Midbrain (tissue), 1 donor: Measurements from ENCODE around the gene ZC3H12A.
"Not testable (repeated sequence)": the region's sequence is repeated elsewhere in the genome, so short reads cannot be mapped to it uniquely, and the experiment has no call there.

Source experiments
- DNase-seq: peaks from one replicate; lab custom pipeline; 2025; lab: John Stamatoyannopoulos, UW

Gene ZC3H12A

DNA sequence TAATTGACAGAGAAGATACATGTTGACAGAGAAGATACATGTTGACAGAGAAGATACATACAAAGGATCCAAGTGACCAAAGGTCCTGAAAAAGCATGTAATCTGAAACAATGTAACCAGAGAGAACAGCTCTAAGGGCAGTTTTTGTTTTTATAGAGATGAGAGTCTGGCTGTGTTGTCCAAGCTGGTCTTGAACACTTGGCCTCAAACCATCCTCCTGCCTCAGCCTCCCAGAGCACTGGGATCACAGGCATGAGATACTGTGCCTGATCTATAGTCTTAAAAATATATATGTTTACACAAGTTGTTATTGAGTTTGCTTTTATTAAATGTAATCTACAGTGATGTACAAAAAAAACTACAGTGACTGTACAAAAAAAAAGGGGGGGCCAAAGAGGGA lies 27.7 kb downstream of the ZC3H12A start:
- DNase-seq, result no peak

DNA sequence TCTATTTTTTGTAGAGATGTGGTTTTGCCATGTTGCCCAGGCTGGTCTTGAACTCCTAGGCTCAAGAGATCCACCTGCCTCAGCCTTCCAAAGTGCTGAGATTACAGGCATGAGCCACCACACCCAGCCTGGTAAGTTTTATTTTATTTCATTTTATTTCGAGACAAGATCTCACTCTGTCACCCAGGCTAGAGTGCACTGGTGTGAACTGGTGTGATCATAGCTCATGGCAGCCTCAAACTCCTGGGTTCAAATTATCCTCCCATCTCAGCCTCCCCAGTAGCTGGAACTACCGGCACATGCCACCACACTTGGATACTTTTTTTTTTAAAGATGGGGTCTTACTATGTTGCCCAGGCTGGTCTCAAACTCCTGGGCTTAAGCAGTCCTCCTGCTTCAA lies 28.4 kb downstream of the ZC3H12A start:
- not testable (repeated sequence) for DNase-seq

DNA sequence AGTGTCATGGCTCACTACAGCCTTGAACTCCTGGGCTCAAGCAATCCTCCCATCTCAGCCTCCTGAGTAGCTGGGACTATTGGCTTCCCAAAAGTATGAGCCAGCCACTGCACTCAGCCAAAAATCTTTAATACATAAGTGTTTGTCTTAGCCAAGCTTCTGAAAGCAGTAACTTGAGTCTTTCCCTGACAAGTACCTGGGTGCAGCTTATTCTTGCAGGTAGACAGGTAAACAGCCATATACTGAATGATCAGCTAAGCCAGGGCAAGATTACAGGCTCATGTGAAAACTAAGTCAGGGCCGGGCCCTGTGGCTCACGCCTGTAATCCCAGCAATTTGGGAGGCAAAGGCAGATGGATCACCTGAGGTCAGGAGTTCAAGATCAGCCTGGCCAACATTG lies 32.4 kb downstream of the ZC3H12A start:
- no peak for DNase-seq

DNA sequence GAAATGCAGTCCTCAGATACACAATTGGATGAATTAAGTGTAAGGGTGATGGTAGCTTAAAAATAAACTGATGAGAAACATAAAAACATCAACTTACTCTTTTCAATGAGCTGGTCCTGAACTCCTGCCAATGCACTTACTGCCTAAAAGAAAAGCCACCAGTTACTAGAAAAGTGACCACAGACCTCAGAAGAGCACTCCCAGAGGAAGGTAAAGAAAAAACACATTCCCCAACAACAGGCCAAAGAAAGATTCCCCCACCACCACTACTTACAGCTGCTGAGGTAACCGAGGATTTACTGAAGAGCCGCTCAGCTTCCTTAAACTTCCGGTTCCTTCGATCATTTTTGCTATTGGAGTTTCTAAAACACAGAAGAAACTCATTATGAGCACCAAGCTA lies 34.8 kb downstream of the ZC3H12A start:
- no peak for DNase-seq

DNA sequence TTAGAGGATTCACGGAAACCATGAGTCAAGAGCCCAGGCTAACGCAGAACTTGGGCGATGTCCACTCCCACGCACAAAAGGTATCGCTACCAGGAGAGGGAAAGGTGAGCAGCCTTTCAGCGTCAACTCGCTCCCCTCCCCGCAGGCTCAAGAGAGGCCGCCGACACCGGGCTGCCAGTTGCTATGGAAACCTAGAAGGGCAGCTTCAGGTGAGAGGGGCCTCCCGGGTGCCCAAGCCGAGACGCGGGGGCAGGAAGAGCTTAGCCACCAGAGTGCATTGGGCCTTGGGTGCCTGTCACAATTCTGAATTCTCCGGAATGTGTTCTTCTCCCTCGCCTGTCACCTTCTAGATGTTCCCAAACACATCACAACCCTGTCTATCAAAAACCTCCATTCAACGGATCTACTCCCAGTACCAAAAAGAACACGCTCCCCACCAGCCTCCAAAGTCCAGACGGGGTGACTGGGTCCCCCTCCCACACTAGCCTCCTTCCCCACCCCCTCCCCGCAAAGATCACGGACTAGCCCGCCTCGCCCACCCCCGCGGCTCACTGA lies 39.5 kb downstream of the ZC3H12A start:
- peak; percentile 46 for DNase-seq

DNA sequence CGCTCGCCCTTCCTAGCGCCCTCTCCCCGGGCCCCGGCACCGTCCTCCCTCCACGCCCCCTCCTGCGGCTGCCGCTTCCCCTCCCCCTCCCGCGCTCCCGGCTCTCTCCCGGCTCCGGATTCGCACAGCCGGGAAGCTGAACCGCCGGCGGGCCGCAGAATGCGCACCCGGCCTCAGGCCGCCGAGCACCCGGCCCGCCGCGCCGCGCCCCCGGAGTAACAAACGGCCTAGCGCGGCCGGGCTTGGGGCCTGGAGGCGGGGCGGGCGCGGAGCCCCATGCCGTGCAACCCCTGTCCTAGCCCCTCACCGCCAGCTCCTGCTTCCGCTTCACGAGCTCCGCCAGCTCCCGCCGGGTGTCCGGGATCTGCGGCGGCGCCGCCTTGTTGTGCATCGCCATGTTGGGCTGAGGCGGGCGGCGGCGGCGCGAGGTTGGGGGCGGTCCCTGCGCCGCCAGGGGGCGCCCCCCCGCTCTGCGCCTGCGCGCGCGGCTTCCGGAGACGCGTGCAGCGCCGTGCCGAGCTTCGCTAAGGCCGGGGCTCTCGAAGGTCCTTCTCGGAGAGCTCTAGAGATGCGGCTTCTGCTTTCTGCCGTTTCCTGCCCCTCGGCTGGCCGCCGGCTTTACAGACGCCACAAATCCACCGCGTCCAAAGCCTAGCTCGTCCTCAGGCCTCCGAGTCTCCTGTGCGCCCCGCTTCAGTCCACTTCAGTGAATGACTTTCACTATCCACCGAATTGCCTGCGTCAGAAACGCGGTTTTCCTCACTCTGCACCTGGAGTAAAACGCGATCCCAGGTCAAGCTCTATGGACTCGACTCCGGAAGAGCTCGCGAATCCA lies 40.2 kb downstream of the ZC3H12A start, which contains the start of gene MEAF6:
Gene MEAF6, minus strand, starts transcription at position 417 of the 835 bp plus-strand sequence. Its CDS starts 20 bp downstream, at position 397.
- DNase-seq, result peak; percentile 80

DNA sequence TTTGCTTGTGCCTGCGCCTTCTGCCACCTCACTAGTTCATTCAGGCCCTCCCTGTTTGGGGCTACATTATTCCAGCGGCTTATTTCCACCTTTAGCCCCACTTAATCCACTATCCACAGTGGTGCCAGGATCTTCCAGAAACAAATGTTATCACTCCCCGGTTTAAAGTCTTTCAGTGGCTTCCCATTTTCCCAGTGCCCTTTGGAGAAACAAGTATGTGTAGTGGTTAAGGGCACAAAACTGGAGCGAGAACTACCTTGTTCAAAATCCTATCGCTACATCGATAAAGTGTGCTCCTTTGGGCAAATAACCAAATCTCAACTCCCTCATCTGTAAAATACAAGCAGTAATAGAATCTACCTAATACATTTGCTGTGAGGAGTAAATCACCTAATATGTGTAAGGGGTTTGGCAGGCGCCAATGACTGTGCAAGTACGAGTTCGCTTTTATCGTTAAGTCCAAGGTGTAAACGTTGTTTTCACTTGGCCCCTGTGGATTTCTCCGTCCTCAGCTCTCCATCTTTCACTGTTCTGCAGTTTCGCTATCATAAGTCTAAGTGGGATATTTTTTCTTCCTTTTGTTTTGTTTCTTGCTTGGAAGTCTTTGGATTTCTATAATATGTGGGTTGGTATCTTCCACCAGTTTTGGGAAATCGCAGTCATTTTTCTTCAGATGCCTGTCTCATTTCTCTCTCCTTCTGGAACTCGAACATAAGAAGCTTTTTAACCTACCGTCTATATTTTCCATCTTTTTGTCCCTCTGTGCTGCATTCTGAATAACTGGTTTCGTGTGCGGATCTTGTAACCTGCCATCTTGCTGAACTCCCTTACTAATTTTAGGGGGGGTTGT lies 41.0 kb downstream of the ZC3H12A start:
- no peak for DNase-seq

DNA sequence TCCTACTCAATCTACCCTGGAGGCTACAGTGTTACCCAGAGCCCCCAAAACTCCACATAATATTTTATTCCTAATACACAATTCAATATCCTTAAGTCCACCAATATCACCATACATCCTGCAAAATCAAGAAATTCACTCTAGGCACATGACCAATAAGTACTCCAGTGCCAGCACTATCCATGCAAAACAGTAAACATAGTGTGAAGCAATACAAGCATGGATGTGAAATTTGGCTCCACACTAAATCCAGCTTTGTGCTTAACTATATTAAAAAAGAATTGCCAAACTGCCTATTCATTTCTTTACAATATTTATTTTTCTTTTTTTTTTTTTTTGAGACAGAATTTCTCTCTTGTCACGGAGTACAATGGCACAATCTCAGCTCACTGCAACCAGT lies 43.2 kb downstream of the ZC3H12A start:
- DNase-seq, result no peak

DNA sequence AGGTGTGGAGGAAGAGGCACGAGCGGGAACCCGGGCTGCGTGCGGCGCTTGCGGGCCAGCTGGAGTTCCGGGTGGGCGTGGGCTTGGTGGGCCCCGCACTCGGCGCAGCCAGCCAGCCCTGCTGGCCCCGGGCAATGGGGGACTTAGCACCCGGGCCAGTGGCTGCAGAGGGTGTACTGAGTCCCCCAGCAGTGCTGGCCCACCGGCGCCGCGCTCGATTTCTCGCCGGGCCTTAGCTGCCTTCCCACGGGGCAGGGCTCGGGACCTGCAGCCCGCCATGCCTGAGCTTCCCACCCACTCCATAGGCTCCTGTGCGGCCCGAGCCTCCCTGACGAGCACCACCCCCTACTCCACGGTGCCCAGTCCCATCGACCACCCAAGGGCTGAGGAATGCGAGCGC lies 43.9 kb downstream of the ZC3H12A start:
- DNase-seq, result not testable (repeated sequence)

DNA sequence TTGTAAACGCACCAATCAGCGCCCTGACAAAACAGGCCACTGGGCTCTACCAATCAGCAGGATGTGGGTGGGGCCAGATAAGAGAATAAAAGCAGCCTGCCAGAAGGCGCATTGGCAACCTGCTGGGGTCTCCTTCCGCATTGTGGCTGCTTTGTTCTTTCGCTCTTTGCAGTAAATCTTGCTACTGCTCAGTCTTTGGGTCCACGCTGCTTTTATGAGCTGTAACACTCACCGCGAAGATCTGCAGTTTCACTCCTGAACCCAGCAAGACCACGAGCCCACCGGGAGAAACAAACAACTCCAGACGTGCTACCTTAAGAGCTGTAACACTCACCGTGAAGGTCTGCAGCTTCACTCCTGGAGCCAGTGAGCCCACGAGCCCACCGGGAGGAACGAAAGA lies 44.5 kb downstream of the ZC3H12A start:
- DNase-seq, result not testable (repeated sequence)

DNA sequence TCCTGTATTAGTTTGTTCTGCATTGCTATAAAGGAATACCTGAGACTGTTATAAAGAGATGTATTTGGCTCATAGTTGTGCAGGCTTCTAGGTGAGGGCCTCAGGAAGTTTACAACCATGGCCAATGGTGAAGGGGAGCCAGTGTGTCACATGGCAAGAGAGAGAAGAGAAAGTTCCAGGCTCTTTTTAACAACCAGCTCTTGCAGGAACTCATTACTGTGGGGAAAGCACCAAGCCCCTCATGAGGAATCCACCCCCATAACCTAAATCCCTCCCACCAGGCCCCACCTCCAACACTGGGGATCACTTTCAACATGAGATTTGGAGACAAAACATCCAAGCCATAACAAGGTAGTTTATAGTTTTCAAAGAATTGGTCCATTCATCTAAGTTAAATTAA lies 45.2 kb downstream of the ZC3H12A start:
- no peak for DNase-seq

DNA sequence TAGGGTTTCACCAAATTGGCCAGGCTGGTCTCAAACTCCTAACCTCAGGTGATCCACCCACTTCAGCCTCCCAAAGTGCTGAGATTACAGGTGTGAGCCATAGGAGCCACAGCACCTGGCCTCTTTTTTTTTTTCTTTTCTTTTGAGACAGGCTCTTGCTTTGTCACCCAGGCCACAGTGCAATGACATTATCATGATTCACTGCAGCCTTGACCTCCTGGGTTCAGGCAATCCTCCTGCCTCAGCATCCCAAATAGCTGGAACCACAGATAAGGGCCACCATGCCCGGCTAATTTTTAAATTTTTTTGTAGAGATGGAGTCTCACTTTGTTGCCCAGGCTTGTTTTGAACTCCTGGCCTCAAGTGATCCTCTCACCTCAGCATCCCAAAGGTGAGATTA lies 55.5 kb downstream of the ZC3H12A start:
- not testable (repeated sequence) for DNase-seq

DNA sequence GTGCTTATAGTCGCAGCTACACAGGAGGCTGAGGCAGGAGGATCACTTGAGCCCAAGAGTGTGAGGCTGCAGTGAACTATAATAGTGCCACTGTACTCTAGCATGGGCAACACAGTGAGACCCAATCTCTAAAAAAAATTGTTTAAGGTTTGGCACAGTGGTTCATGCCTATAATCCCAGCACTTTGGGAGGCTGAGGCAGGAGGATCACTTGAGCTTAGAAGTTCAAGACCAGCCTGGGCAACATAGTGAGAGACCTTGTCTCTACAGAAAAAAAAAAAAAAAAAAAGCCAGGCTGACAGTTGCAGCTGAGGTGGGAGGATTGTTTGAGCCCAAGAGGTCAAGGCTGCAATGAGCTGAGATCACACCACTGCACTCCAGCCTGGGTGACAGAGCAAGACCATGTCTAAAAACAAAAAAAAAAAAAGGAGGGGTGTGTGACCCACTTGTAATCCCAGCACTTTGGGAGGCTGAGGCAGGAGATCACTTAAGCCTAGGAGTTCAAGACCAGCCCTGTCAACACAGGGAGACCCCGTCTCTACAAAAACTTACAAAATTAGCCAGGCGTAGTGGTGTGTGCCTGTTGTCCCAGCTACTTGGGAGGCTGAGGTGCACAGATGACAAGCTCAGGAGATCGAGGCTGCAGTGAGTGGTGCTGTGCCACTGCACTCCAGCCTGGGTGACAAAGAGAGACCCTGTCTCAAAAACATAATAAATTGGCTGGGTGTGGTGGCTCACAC lies 58.2 kb downstream of the ZC3H12A start:
- DNase-seq, result not testable (repeated sequence)

DNA sequence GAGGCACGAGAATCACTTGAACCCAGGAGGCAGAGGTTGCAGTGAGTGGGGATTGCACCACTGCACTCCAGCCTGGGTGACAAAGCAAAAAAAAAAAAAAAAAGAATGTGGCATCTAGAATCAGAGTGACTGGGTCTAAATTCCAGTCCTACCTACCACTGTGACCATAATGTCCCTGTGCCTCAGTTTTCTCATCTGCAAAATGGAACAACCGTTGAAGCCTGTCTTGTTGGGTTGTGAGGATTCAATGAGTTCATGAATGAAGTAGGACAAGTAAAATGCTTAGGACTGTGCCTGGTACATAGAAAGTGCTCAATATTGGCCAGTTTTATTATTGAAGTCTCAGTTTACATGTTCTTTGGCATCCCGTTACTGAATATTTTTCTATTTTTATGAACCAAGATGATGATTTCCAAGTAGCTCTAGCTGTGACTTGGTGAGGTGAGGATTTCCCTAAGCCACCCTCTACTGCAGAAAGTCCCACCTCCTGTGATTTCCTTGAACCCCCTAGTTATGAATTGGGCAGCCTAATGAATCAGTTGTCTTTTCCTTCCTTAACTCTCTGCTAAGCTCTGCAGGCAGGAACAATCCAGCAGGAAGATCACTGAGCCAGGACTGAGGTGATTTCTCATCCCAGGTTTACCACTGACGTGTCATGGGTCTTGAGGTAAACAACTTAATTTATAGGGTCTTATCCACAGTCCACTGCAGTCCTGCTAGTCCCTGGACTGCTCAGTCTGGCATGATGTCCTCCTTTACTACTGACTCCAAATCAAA lies 59.1 kb downstream of the ZC3H12A start:
- DNase-seq, result no peak
